Erythroblast (primary cell): ENCODE measurements around the gene CTRL.

ENCODE experiments used
- GATA1 ChIP-seq: IDR thresholded peaks from 2 replicates; pipeline ENCODE4 v1.6.1; 2011; ENCODE audit warnings: low read depth, mild to moderate bottlenecking, control low read depth, low read length, moderate library complexity
- POLR2A ChIP-seq: IDR thresholded peaks from 2 replicates; pipeline ENCODE4 v1.6.1; 2011; ENCODE audit warnings: mild to moderate bottlenecking, low read length

GRCh38 chr16:67954421-67955196 lies 22.9 kb upstream of the CTRL start:
- TF ChIP-seq POLR2A (no peak), GATA1 (no peak)
